H1 (cell line): ENCODE data around the gene ARHGDIB. TPM values are rescaled to one million over a fixed set of nuclear protein-coding genes. Genes with fewer than 3 reads are reported as not detected.

Experiments
- CTCF ChIA-PET: fragments of 300-600 bp; sonication (Branson Sonifier 250); formaldehyde crosslinking; loops from one replicate; lab custom pipeline; 2021; ENCODE audit not compliant: partially characterized antibody; lab: Charles Lee
- POLR2A ChIA-PET: fragments of 300-600 bp; sonication (Branson Sonifier 250); formaldehyde crosslinking; loops from one replicate; lab custom pipeline; 2021; ENCODE audit warnings: inconsistent platforms; ENCODE audit not compliant: partially characterized antibody; lab: Charles Lee
- DNase-seq, 2 experiments: peaks; one replicate each; pipeline versions ENCODE4 v3.0.0 to v3.0.0-alpha.2; 2010 to 2022; ENCODE audit warnings: low spot score in 2 of 2, low read depth in 1 of 2, mixed read lengths in 1 of 2
- FAIRE-seq: peaks from 2 replicates; lab custom pipeline; 2011; peaks lifted over from hg19 to GRCh38; lab: Jason Lieb, UNC
- H2AFZ ChIP-seq: 2 replicates; pipeline ENCODE4 v1.8.1; 2012; ENCODE audit warnings: low read length, inconsistent platforms
- H2AK5ac ChIP-seq: 2 replicates; pipeline ENCODE4 v1.6.1; 2013; ENCODE audit warnings: low read depth, low read length
- H2BK120ac ChIP-seq: replicated peaks from 2 replicates; pipeline ENCODE3; 2013; ENCODE audit warnings: low read depth, low read length, inconsistent platforms
- H2BK12ac ChIP-seq: 2 replicates; pipeline ENCODE4 v1.6.1; 2013; ENCODE audit warnings: low read depth, low read length
- H2BK15ac ChIP-seq: 2 replicates; pipeline ENCODE4 v1.6.1; 2013; ENCODE audit warnings: low read length
- H2BK20ac ChIP-seq: 2 replicates; pipeline ENCODE4 v1.6.1; 2013; ENCODE audit warnings: low read length
- H2BK5ac ChIP-seq: 2 replicates; pipeline ENCODE4 v1.6.1; 2013; ENCODE audit warnings: low read depth, low read length
- H3K14ac ChIP-seq: 2 replicates; pipeline ENCODE4 v1.6.1; 2013; ENCODE audit warnings: inconsistent platforms; ENCODE audit not compliant: insufficient read length
- H3K18ac ChIP-seq: 2 replicates; pipeline ENCODE4 v1.6.1; 2013; ENCODE audit warnings: low read length; ENCODE audit errors: extremely low read depth
- H3K23ac ChIP-seq: 2 replicates; pipeline ENCODE4 v1.6.1; 2013; ENCODE audit warnings: inconsistent platforms; ENCODE audit not compliant: insufficient read length
- H3K23me2 ChIP-seq: 2 replicates; pipeline ENCODE4 v1.6.1; 2013; ENCODE audit warnings: low read depth, low read length
- H3K27ac ChIP-seq: 2 replicates; pipeline ENCODE4 v1.6.1; 2011; ENCODE audit warnings: low read depth, low read length, inconsistent platforms
- H3K27me3 ChIP-seq, 4 experiments: replicated peaks in 1 of 4; 1 replicate in 1 of 4; 2 replicates in 3 of 4; pipeline versions ENCODE4 v1.6.1 to v1.8.1; 2011 to 2013; ENCODE audit warnings: low read length in 3 of 4, mild to moderate bottlenecking in 3 of 4, inconsistent platforms in 2 of 4, mixed read lengths in 2 of 4, moderate library complexity in 1 of 4; ENCODE audit not compliant: control insufficient read depth in 3 of 4, insufficient read depth in 3 of 4; ENCODE audit errors: extremely low read depth in 1 of 4
- H3K36me3 ChIP-seq, 4 experiments: 2 replicates each; pipeline versions ENCODE4 v1.6.1 to v1.8.1; 2011 to 2013; ENCODE audit warnings: mild to moderate bottlenecking in 4 of 4, low read length in 3 of 4, moderate library complexity in 2 of 4, control low read depth in 1 of 4, inconsistent platforms in 1 of 4; ENCODE audit not compliant: insufficient read depth in 4 of 4, control insufficient read depth in 2 of 4
- H3K4ac ChIP-seq: replicated peaks from 2 replicates; pipeline ENCODE3; 2013; ENCODE audit warnings: low read length, low read depth, mixed read lengths, inconsistent platforms; ENCODE audit not compliant: insufficient read length
- H3K4me1 ChIP-seq, 4 experiments: replicated peaks in 1 of 4; 1 replicate in 1 of 4; 2 replicates in 3 of 4; pipeline versions ENCODE4 v1.6.1 to v1.8.1; 2011 to 2013; ENCODE audit warnings: low read length in 3 of 4, inconsistent platforms in 2 of 4, mixed read lengths in 1 of 4; ENCODE audit not compliant: insufficient read depth in 4 of 4, control insufficient read depth in 3 of 4
- H3K4me2 ChIP-seq, 2 experiments: 2 replicates each; pipeline versions ENCODE4 v1.6.1 to v1.8.1; 2011 to 2013; ENCODE audit warnings: low read depth in 2 of 2, low read length in 2 of 2, control low read depth in 1 of 2, inconsistent platforms in 1 of 2, mild to moderate bottlenecking in 1 of 2; ENCODE audit not compliant: insufficient read depth in 1 of 2
- H3K4me3 ChIP-seq, 4 experiments: fragments of 200-600, 300-600 bp in 1 of 4; sonication (generic), shearing (Covaris generic), sonication (Bioruptor Twin) in 1 of 4; 2 replicates each; pipeline versions ENCODE4 v1.5.1 to v1.8.1; 2011 to 2016; ENCODE audit warnings: low read length in 4 of 4, low read depth in 3 of 4, control low read depth in 2 of 4, inconsistent platforms in 2 of 4, mild to moderate bottlenecking in 2 of 4, mixed read lengths in 1 of 4, moderate library complexity in 1 of 4; ENCODE audit not compliant: insufficient read depth in 2 of 4; ENCODE audit errors: extremely low read depth in 1 of 4
- H3K56ac ChIP-seq: replicated peaks from 2 replicates; pipeline ENCODE3; 2013; ENCODE audit warnings: low read depth, mild to moderate bottlenecking, mixed read lengths, low read length, inconsistent platforms; ENCODE audit not compliant: insufficient read length
- H3K79me1 ChIP-seq: 2 replicates; pipeline ENCODE4 v1.6.1; 2013; ENCODE audit warnings: low read depth, low read length, control low read depth
- H3K79me2 ChIP-seq, 2 experiments: 2 replicates each; pipeline versions ENCODE4 v1.6.1 to v1.8.1; 2012 to 2013; ENCODE audit warnings: low read length in 2 of 2, mild to moderate bottlenecking in 2 of 2, inconsistent platforms in 1 of 2; ENCODE audit not compliant: insufficient read depth in 2 of 2, control insufficient read depth in 1 of 2
- H3K9ac ChIP-seq, 4 experiments: replicated peaks in 1 of 4; 1 replicate in 1 of 4; 2 replicates in 3 of 4; pipeline versions ENCODE4 v1.6.1 to v1.8.1; 2011 to 2013; ENCODE audit warnings: low read depth in 3 of 4, low read length in 3 of 4, control low read depth in 2 of 4, mild to moderate bottlenecking in 2 of 4, moderate library complexity in 2 of 4, inconsistent platforms in 1 of 4; ENCODE audit errors: extremely low read depth in 1 of 4
- H3K9me3 ChIP-seq, 2 experiments: 2 replicates each; pipeline versions ENCODE4 v1.6.1 to v1.8.1; 2012 to 2013; ENCODE audit warnings: mild to moderate bottlenecking in 2 of 2, moderate library complexity in 2 of 2, control low read depth in 1 of 2, inconsistent platforms in 1 of 2, low read depth in 1 of 2, low read length in 1 of 2, mixed read lengths in 1 of 2; ENCODE audit not compliant: insufficient read depth in 2 of 2
- H4K20me1 ChIP-seq, 2 experiments: replicated peaks in 1 of 2; 2 replicates each; pipeline versions ENCODE3 to v1.8.1; 2011 to 2013; ENCODE audit warnings: inconsistent platforms in 2 of 2, low read length in 2 of 2, mild to moderate bottlenecking in 1 of 2; ENCODE audit not compliant: insufficient read depth in 2 of 2, control insufficient read depth in 1 of 2
- H4K5ac ChIP-seq: 2 replicates; pipeline ENCODE4 v1.6.1; 2013; ENCODE audit warnings: low read length, low read depth, mixed read lengths, inconsistent platforms; ENCODE audit not compliant: insufficient read length
- H4K8ac ChIP-seq: 2 replicates; pipeline ENCODE4 v1.8.0; 2013; ENCODE audit warnings: mild to moderate bottlenecking, moderate library complexity, low read length, inconsistent platforms; ENCODE audit not compliant: insufficient read depth; ENCODE audit errors: extremely low read depth
- H4K91ac ChIP-seq: replicated peaks from 2 replicates; pipeline ENCODE3; 2013; ENCODE audit warnings: low read length, mixed read lengths, inconsistent platforms; ENCODE audit not compliant: insufficient read length
- ASH2L ChIP-seq: fragments of 200-600, 300-600 bp; sonication (generic); IDR thresholded peaks from one replicate; pipeline ENCODE4 v1.7.1; 2017; ENCODE audit warnings: low read length
- CREB1 ChIP-seq: IDR thresholded peaks from 2 replicates; pipeline ENCODE4 v1.6.1; 2012; ENCODE audit warnings: inconsistent platforms
- FOSL1 ChIP-seq: IDR thresholded peaks from 2 replicates; pipeline ENCODE4 v1.6.1; 2011; ENCODE audit warnings: mild to moderate bottlenecking, low read depth, low read length, moderate library complexity; ENCODE audit not compliant: insufficient read depth
- JUN ChIP-seq: IDR thresholded peaks from 2 replicates; pipeline ENCODE4 v1.6.1; 2011; ENCODE audit warnings: low read depth, mild to moderate bottlenecking, improper control_type of control experiment, low read length
- POLR2AphosphoS5 ChIP-seq: IDR thresholded peaks from 2 replicates; pipeline ENCODE4 v1.6.1; 2011; ENCODE audit warnings: low read depth, low read length
- RFX5 ChIP-seq: IDR thresholded peaks from 2 replicates; pipeline ENCODE4 v1.6.1; 2011; ENCODE audit warnings: low read depth, low read length, improper control_type of control experiment, borderline replicate concordance
- TBP ChIP-seq: IDR thresholded peaks from 2 replicates; pipeline ENCODE4 v1.6.1; 2011; ENCODE audit warnings: low read depth, low read length, improper control_type of control experiment
- YY1 ChIP-seq: IDR thresholded peaks from 2 replicates; pipeline ENCODE4 v1.6.1; 2011; ENCODE audit warnings: low read depth, mild to moderate bottlenecking, low read length
- WGBS, 2 experiments: shearing (Covaris generic) in 1 of 2; methylation state at CpG; one replicate each; pipeline versions ENCODE4 v1.1.6 to v1.1.7; 2013 to 2015; ENCODE audit warnings: low lambda C conversion rate in 2 of 2, mixed read lengths in 2 of 2, inconsistent platforms in 1 of 2, low coverage in 1 of 2, missing lambda C conversion rate in 1 of 2; ENCODE audit not compliant: insufficient replicate concordance in 2 of 2, insufficient coverage in 1 of 2, insufficient read length in 1 of 2; ENCODE audit errors: extremely low coverage in 1 of 2, missing lambda C conversion rate in 1 of 2; 5-methylcytosine and 5-hydroxymethylcytosine counted together
- polyA plus RNA-seq, 7 experiments: library from polyadenylated mRNA; depleted of rRNA in 3 of 7; stranded (reverse) in 5 of 7; unstranded in 2 of 7; fragments of >200 nt in 5 of 7; fragments of 200-250 nt in 2 of 7; gene quantifications; 1 replicate in 5 of 7; 2 replicates in 1 of 7; 4 replicates in 1 of 7; pipeline versions ENCODE4 v1.2.1 to v1.2.3, GENCODE V29; 2011 to 2013; ENCODE audit warnings: missing spikeins in 2 of 7, mixed read lengths in 2 of 7
- total RNA-seq: library from RNA; stranded (reverse); fragmentation: NEBNext Ultra II Directional; extraction: Animal tissue kit (Norgen Biotek cat#: 25700); gene quantifications from 2 replicates; pipeline ENCODE4 v1.2.1, GENCODE V29; 2021
- TF ChIP-seq, protein P1 (sequence below): IDR thresholded peaks from 2 replicates; pipeline ENCODE4 v1.6.1; 2012; ENCODE audit warnings: inconsistent platforms

Gene ARHGDIB
- total and polyA plus RNA-seq, 2 of the 8 experiments (the other 6 are each of a cell fraction or from before 2014, with no cell fraction given) = 0.82 to 1.3 TPM

DNA sequence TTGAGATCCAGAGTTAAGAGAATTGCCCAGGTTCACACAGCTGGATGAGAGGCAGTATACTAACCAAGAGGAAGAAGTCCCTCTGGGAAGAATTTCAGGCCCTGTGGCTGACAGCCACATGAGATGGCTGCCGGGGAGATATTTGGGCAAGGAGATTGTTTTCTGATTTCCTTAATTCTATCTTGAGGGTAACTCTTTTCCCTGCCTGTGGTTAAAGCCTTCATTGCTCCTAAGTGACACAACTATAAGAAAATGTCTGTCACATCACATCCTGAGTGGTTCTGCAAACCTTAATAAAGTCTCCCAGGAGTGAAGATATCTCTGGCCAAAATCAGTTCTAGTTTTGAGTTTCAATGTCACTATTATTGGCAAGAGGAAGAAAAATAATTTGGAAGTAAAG lies 9.6 kb downstream of the ARHGDIB start:
- 84% methylated on average over 1 of the region's 1 CpG; no CpG with 5 or more reads in 1 of the 2 experiments for WGBS, 2 experiments
- Histone ChIP-seq H3K27ac (no peak overlapping the region), H2BK12ac (no peak overlapping the region), H3K36me3 (no peaks in the 10 kb centered on the region), H3K18ac (no peak overlapping the region), H4K91ac (no peak overlapping the region), H3K4me3 (no peak overlapping the region), H3K4me2 (no peak overlapping the region), H2AFZ (no peak overlapping the region), H3K79me1 (no peaks in the 10 kb centered on the region), H4K8ac (no peak overlapping the region), H3K9me3 (no peaks in the 10 kb centered on the region), H3K23ac (no peak overlapping the region), H2BK120ac (no peak overlapping the region), H2AK5ac (no peak overlapping the region), H4K5ac (no peak overlapping the region), H3K9ac (no peak overlapping the region), H2BK5ac (no peak overlapping the region), H4K20me1 (no peaks in the 10 kb centered on the region), H3K4ac (no peak overlapping the region), H3K27me3 (no peaks in the 10 kb centered on the region), H3K23me2 (no peaks in the 10 kb centered on the region; the same call in 1 of the 2 replicates), H3K4me1 (peaks cover 0 to 4% (median 0%) of the 10 kb centered on the region in 4 experiments; a peak in 1 of 7 replicates), H2BK20ac (no peak overlapping the region), H3K56ac (no peak overlapping the region), H2BK15ac (no peak overlapping the region), H3K79me2 (no peaks in the 10 kb centered on the region), H3K14ac (no peak overlapping the region)
- TF ChIP-seq, protein P1, sequence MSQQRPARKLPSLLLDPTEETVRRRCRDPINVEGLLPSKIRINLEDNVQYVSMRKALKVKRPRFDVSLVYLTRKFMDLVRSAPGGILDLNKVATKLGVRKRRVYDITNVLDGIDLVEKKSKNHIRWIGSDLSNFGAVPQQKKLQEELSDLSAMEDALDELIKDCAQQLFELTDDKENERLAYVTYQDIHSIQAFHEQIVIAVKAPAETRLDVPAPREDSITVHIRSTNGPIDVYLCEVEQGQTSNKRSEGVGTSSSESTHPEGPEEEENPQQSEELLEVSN = no peak
- TF ChIP-seq RFX5 = no peak
- TF ChIP-seq CREB1 = no peak
- no peak for TF ChIP-seq FOSL1
- no peak for TF ChIP-seq JUN
- TF ChIP-seq ASH2L = no peak
- TF ChIP-seq POLR2AphosphoS5 = no peak
- TF ChIP-seq YY1 = no peak
- TF ChIP-seq TBP = no peak
- POLR2A ChIA-PET = no interaction called here
- no peak for DNase-seq
- FAIRE-seq = no peak
- CTCF ChIA-PET = interaction anchor here (1.5 kb wide), 1 partner anchor 15 kb away, joined by 5 read pairs; no protein-coding TSS in a partner anchor
